KOPT-K1 (cell line): ENCODE results near the gene ALPI.

Source experiments
- H3K27ac ChIP-seq: fragments of 200-600 bp; sonication (generic); 2 replicates; pipeline ENCODE4 v1.5.1; 2016; ENCODE audit warnings: antibody characterized with exemption, mild to moderate bottlenecking, low read depth, low read length; ENCODE audit not compliant: poor library complexity, severe bottlenecking
- H3K36me3 ChIP-seq: fragments of 200-600 bp; sonication (generic); 2 replicates; pipeline ENCODE4 v1.5.1; 2017; ENCODE audit warnings: antibody characterized with exemption, mild to moderate bottlenecking, low read length, moderate library complexity; ENCODE audit not compliant: insufficient read depth
- H3K9me3 ChIP-seq: fragments of 200-600 bp; sonication (generic); 2 replicates; pipeline ENCODE4 v1.5.1; 2017; ENCODE audit warnings: antibody characterized with exemption, low read length, mild to moderate bottlenecking; ENCODE audit not compliant: insufficient read depth, poor library complexity, severe bottlenecking

ALPI gene

GRCh38 chr2:232481322-232482140 is 25.6 kb downstream of the ALPI start:
- H3K36me3 ChIP-seq: no peaks in the 10 kb centered on the region
- no peaks in the 10 kb centered on the region for H3K9me3 ChIP-seq
- no peak overlapping the region for H3K27ac ChIP-seq

DNA sequence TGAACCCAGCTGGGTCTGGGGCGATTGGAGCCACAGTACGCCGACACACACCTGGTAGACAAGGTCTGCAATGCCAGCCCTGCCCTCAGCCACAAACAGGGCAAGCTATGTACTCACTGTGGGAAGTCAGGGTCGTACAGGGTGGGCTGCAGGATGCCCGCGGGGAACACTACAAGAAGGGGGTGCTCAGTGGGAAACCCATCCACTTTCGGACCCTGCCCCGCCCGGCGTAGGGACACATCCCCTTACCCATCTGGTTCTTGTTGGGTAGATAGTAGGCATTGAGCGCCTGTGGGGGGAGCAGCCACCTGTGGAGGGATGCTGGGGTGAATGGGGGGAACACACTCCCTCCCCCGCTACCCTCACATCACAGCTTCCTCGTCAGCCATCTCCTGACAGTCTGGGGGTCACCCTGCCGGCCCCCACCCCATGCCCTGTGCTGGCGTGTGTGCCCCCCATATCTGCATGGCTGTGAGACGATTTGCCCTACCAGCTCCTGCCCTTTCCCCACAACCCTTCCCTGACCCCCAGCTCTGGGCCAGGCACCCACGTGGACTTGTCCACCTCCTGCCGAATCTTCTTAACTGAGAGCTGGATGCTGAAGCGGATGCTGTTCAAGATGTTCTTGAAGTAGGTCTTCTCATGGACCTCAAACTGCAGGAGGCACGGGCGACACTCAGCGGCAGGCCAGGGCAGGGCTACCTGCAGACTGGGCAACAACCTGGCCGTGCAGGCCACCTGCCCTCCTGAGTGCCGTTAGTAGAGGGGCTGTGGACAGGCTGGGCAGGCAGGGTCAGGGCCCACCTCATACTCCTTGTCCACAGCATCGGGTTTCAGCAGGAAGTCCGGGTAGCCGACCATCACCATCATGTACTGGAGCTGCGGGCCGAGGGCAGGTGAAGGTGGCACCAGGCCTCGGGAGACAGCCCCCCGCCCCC is 26.6 kb downstream of the ALPI start:
- H3K27ac ChIP-seq: no peak overlapping the region
- no peaks in the 10 kb centered on the region for H3K9me3 ChIP-seq
- H3K36me3 ChIP-seq: no peaks in the 10 kb centered on the region

GRCh38 chr2:232483311-232483922 is 27.5 kb downstream of the ALPI start:
- H3K9me3 ChIP-seq: no peaks in the 10 kb centered on the region

DNA sequence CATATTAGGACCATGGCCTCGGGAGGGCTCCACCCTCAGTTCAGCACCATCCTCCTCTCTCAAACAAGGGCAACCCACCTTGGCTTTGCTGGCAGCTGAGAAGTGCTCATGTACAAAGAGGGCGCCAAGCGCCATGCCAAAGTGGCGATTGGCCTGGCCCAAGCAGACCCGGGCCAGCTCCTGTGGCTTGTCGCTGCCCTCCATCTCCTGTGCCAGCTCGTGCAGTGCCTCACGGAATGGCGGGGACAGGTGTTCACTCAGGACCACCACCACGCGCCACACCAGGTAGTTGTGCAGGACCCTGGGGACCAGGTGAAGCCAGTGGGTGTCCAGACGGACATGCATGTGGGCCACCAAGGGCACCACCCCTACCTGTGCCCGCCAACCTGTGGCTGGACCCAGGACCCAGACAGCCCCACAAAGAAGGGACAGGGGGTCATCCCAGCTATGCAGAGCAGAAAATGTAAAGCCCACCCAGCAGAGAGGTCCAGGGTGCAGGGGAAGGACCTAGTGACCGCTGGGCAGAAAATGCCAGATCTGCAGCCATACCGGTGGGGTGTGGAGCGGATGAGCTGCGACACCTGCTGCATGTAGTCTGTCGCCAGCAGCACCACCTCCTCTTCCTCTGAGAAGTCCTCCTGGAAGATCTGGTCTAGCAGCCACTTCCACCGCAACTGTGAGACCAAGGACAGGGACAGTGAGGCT is 28.1 kb downstream of the ALPI start:
- no peaks in the 10 kb centered on the region for H3K36me3 ChIP-seq
- H3K9me3 ChIP-seq: no peaks in the 10 kb centered on the region
- no peak overlapping the region for H3K27ac ChIP-seq

More at GRCh38 chr2:232483311-232483922, 27.5 kb downstream of the ALPI start:
- Histone ChIP-seq H3K27ac (no peak overlapping the region), H3K36me3 (no peaks in the 10 kb centered on the region)

GRCh38 chr2:232484628-232485347 is 28.8 kb downstream of the ALPI start:
- no peaks in the 10 kb centered on the region for H3K9me3 ChIP-seq
- no peaks in the 10 kb centered on the region for H3K36me3 ChIP-seq
- H3K27ac ChIP-seq: no peak overlapping the region

- no peak overlapping the region for H3K27ac ChIP-seq
- no peaks in the 10 kb centered on the region for H3K9me3 ChIP-seq
- H3K36me3 ChIP-seq: no peaks in the 10 kb centered on the region
Observed at GRCh38 chr2:232485348-232485756, 29.4 kb downstream of the ALPI start.

GRCh38 chr2:232485757-232486557 is 30.0 kb downstream of the ALPI start:
- Histone ChIP-seq H3K9me3 (no peaks in the 10 kb centered on the region), H3K27ac (no peak overlapping the region), H3K36me3 (no peaks in the 10 kb centered on the region)

DNA sequence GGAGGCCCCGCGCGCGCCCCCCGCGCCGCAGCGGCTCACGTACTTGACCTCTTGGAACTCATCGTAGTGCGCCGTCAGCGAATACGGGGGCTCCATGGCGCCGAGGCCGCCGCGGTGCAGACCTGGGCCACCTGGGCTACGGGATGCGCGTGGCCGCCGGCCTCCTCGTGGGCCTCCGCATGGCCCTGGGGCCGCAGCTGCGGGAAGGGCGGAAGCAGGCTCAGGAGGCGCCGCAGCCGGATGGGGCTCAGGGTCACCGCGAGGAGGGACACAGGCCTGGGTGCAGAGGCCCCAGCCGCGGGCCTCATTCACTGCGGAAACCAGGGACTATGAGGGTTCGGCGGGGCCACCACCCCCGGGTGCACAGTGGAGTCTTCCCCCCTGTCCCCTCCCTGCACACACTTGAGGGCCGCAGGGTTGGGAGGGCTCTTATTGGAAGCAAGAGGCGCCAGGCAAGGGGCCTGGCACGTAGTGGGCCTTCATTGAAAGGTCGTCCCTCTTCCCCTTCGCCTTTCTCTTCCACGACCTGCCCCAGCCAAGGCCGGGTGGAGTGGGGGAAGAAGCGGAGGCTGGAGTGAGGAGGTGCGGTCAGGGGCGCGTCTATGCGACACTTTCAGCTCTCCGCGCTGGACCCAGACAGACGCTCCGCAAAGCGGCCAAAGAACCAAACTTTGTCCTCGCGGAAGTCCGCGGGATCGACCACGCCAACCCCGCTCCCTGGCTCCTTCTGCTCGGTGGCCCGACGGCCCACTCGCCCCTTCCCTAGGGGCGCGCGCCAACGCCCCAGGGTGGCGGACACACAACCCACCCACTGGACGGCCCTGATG is 30.8 kb downstream of the ALPI start:
- H3K27ac ChIP-seq: no peak overlapping the region
- no peaks in the 10 kb centered on the region for H3K9me3 ChIP-seq
- no peaks in the 10 kb centered on the region for H3K36me3 ChIP-seq

GRCh38 chr2:232487385-232488096 is 31.6 kb downstream of the ALPI start, which contains the start of gene ECEL1:
ECEL1 (minus strand) TSS chr2:232487834; CDS start chr2:232486653, 1,181 bp downstream.
- H3K9me3 ChIP-seq: no peaks in the 10 kb centered on the region
- H3K27ac ChIP-seq: no peak within 1 kb of the TSS

DNA sequence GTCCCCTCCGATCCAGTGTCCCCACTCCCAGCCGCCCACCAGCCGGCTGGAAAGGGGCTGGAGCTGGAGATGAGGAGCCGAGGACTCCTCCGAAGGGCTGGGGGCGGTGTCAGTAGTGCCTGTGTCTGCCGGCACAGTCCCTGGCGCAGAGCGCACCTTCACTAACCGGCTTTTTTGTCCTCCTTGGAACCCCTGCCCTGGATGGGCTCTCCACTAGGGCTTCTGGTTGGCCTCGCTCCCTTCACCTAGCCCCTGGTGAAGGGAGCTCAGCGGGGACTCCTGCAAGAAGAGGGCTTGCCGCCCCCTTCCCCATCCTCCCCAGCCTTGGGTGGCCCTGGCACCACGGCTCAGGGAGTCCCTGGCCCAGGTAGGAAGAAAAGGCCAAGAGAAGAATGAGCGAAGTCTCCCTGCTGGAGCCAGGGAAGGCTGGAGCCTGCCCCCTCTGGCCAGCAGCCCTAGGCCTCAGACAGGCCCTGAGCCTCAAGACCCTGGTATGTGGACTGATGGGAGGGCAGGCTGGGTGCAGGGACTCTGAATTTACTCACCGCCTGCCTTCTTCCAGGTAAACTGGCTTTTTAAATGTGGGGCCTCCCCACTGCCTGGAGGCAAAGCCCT is 32.3 kb downstream of the ALPI start:
- no peak overlapping the region for H3K27ac ChIP-seq
- H3K9me3 ChIP-seq: no peaks in the 10 kb centered on the region
- H3K36me3 ChIP-seq: no peaks in the 10 kb centered on the region

More at GRCh38 chr2:232487385-232488096, 31.6 kb downstream of the ALPI start, which contains the start of gene ECEL1:
- H3K36me3 ChIP-seq: no peaks in the 10 kb centered on the region

- Histone ChIP-seq H3K9me3 (no peaks in the 10 kb centered on the region), H3K36me3 (no peaks in the 10 kb centered on the region), H3K27ac (no peak overlapping the region)
Observed at GRCh38 chr2:232488721-232489300, 32.9 kb downstream of the ALPI start.
